Measurements from ENCODE around the gene WASF1.
A peak's percentile ranks its signal among the peaks of the same experiment; 100 is the strongest.
"Not testable (repeated sequence)": the region's sequence is repeated elsewhere in the genome, so short reads cannot be mapped to it uniquely, and the experiment has no call there.

The WASF1 gene

DNA sequence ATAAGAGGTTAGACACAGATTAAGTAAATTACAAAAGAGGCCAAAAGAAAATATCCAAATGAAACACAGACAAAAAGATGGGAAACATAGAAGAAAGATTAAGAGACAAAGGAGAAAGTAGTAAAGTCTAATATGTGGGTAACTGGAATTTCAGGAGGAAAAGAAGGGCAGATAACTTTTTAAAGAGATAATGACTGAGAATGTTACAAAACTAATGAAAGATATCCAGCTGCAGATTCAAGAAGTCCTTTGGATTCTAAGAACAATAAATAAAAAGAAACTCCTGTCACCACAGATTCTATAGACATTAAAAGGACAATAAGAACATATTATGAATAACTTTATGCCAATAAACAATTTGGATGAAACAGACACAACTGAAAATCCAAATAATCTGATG is 90.1 kb downstream of the WASF1 start:
- no peak for DNase-seq (ENCODE audit: low spot score)

DNA sequence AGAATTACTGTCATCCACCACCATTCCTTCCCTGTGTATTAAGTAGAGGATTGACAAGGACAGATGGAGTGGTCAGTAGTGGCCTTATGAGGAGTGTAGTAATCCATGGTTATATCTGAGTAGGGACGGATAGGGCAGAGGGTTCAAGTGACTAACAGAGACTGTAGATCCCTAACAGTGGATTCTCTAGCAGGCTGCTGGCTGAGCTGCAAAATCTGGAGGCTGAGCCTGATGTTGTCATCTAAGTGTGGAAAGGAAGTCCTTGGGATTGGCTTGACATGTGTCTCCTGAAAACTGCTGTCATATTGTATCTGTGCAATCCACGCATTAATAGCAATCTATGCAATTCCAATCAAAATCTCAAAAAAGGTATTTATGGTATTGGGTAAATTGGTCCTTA is 94.2 kb downstream of the WASF1 start:
- no peak for DNase-seq (ENCODE audit: low spot score)

DNA sequence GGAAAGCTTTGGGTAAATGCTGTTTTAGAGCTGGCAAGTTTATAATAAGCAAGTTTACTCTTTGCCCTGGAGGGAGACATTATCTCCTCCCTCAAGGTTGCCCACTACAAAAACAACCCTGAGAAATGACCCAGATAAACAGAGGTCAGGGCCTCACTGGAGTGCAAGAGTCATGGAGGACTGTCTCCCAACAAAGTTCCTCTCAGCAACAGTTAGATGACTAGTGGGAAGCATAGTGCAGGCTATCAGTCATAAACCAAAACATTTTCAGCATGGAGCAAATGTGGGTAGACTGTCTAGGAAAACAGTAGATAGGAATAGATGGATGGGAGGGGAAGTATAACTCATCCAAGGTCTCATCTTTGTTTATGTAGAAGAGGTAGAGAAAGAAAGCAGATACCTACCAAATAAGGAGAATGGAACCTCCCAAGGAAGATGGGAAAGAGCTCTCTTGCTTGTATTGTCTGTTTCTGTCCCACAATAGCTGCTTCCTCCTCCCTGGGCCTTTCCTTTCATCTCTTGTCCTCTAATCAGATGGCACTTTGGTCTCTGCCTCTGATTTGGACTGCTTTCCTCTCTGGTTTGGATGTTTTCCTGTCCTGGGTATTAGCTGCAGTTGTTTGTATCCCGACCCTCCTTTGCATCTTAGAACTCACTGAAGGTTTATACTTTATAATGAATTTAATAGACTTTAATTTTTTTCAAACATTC is 95.4 kb downstream of the WASF1 start:
- no peak for DNase-seq (ENCODE audit: low spot score)

DNA sequence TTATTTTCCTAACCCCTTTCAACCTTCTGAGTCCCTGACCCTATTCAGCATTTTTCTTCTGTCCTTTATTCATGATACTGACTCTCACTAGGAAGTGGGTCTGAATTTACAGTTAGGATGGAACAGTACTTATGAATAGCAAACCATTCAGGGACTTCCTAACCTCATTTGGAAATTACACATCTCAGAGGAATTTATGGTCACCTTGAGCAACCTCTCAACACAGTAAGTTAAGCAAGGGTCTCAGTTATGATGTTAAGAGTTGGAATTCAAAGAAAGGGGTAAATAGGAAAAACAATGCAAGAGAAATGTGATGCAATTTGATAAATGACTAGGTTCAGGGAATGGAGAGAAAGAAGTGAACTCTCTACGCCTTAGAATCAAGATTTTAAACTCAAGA is 104.1 kb downstream of the WASF1 start:
- no peak for DNase-seq (ENCODE audit: low spot score)

DNA sequence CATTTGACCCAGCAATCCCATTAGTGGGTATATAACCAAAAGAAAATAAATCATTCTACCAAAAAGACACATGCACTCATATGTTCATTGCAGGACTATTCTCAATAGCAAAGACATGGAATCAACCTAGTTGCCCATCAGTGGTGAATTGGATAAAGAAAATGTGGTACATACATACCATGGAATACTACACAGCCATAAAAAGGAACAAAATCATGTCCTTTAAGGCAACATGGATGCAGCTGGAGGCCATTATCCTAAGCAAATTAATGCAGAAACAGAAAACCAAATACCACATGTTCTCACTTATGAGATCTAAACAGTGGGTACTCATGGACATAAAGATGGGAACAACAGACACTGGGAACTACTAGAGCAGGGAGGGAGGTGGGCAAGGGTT is 106.0 kb downstream of the WASF1 start:
- not testable (repeated sequence) for DNase-seq (ENCODE audit: low spot score)

DNA sequence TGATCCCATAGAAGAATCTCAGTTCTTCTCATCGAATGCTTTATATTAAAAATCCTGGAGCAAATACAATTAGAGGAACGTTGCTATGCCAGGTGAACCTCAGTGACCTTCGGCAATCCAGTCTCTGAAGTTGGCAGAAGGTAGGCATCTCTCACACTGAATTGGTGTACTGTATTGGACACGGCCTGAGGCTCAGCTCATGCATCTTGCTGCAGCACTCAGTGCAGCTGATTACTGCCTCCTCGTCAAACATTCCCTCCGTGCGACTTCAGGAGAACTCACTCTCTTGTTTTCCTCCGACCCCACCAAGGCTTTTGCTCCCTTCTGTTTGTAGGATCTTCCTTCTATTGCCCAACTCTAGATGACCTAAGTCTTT is 110.9 kb downstream of the WASF1 start:
- DNase-seq (ENCODE audit: low spot score) = no peak

DNA sequence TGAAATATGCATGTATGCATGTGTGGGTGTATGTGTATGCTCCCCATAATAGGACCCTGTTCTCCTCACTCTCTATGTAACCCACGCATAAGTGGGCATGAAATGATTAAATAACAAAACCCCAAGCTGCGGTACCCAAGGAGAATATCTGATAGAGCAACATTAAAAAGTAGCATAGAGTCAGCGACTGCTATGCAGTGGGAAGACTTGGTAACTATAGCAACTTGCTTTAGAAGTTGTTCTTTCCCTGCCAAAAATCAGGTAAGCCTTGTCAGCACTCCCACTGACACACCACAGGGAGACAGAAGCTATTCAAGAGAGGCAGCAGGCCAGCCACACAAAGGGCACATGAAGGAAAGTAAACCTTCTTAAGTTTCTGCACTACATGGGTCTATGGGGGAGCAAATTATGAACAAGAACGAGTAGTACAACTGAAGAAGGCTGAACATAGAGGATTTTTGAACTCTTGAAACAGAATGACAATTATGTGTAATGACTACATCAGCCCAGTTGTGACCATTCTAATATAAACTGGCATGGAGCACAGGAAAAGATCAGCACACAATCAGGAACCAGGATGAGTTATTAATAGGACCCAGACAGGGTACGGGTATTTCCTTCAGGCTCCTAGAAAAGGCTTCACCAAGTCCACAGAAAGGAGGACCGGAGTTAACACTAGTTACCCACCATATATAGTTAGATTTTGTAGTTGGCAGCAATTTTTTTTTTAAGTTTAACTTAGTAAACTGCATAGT is 111.5 kb downstream of the WASF1 start:
- DNase-seq (ENCODE audit: low spot score) = peak; percentile 25

DNA sequence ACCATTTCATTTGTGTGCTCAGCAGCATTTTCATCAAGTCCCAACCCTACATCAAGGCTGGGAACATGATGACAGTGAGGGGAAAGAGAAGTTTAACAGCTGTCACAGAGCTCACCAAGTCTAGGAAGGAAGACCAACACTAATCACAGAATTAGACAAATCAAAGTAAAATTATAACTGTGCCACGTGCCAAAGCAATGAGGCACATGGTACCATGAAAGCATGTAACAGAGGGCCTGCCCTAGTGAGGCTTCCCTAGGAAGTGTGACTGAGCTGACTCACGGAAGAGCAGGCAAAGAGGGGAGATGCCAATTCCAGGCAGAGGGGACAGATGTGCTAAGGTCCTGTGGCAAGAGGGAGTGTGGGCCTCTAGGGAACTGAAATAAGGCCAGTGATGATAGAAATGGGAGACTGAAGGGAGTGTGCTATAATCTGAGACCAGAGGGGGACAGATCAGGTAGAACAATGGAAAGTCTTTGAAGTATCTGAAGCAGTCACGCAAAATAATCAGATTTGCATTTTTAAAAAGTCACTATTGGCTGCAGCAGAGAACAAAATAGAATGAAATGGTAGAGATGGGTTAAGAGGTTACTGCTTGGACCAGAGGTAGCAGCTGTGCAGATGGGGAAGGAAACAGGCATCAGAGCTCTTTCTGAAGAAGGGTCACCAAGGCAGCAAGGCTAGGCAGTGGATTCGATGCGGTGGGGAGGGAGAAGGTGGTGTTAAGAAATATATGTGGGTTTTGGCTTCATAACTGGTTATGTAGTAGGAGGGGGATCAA is 114.5 kb downstream of the WASF1 start:
- no peak for DNase-seq (ENCODE audit: low spot score)

DNA sequence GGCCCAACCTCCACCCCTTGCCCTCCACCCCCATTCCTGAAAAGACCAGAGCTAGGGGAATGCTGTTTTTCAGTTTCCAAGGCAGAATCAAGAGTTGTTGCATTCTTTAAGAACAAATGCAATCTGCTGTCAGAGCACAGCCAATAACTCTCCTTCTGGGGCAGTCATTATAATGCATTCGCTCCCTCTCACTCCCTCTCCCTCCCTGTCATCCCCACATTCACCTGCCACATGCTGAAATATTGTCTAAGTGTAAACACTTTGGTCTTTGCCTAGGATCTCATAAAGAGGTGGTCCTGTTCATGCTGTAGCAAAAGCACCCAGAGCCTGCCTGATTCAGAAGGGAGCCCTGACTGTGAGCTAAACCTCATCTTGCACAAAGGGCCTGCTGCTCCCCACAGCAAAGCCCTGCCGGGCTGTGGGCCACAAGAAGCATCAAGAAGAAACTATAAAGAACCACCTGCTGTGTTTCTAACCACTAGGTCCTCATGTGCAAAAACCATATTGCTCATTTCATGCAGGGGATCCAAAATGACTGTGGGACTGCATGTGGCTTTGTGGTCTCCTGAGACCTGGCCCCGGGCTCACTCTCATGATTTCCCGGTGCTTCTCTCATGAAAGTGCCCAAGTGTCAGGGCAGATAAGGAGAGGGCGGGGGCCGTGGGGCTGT is 115.7 kb downstream of the WASF1 start:
- no peak for DNase-seq (ENCODE audit: low spot score)

DNA sequence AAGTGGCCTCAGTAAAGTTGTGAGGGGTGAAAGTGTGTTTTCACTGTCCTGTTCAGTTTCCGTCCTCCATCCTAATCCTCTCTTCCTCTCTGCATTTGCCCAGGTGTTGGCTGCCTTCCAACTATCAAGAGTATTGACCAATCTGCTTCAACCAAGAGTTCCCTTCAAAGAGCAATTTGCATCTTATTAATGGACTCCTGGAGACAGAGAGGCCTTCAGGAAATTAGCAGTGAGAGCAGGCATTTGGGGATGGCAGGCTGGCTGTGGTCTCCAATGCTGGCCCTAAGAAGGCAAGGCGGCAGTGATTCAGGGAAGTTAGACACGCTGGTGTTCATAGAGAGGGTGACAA is 124.1 kb downstream of the WASF1 start:
- no peak for DNase-seq (ENCODE audit: low spot score)

DNA sequence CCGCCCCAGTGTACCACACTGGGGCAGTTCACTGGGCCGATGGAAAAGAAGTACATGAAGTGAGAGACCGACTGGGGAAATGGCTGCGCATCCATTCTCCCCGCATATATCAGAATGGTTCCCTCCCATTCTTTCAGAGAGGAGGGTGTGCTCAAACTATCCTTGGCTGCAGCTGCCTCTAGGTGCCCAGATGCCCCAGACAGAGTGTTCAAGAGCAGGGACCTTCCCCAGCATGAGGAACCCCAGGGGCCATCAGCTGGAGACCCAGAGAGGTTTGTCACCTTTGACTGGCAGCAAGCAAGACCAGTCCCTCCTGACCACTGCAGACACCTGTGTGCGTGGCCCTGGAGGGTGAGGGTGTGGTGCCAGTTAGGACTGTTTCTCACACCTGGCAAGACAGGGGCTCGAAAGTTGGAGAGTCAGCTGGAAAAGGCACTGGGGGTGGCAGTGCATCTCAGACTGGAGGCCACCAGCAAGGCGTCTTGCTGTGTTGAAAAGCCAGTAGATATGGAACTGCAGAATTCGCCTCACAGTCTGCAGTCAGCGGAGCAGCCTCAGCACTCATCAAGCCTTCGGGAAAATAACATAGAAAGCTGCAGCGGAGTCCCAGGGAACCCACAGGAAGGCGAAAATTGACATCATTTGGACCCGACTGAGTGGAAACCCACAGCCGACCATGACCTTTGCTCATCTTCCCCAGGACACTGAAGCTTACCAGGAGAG is 124.6 kb downstream of the WASF1 start:
- DNase-seq (ENCODE audit: low spot score) = no peak

DNA sequence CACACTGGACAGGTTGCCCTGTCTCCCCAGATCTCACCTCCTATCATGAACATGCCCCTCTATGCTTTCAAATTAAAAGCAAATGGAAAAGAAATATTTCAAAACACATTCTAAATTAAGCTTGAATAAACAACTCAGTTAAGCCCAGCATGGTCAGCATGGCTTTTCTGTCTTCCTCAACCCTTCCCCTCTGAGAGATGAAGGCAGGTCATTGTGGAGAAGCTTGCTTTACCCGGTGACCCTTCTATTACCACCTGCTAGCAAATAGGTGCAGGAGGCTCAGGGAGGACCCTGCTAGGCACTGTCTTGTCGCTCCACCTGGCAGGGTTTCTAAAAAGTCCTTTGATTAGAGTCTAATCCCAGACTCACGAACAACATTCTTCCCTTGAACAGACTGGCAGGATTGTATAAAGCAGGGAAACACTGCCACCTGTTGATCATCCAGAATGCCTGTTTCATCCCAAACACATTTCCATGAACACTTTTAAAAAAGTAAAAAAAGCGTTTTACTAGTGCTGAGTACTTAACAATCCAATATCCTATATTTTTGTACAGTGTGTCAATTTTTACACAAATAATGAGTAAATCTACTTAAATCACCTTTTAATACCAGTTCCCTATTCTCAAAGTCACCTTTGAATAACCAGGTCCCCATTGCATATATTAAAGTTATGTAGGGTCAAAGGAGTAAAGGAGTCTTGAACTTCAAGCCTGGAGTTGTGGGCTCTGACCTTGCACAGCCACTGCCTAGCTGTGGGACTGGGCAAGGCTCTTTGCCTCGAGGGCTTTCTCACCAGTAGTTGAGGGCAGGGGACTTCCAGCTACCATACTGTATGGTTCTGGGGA is 125.9 kb downstream of the WASF1 start:
- peak; percentile 74 for DNase-seq (ENCODE audit: low spot score)

DNA sequence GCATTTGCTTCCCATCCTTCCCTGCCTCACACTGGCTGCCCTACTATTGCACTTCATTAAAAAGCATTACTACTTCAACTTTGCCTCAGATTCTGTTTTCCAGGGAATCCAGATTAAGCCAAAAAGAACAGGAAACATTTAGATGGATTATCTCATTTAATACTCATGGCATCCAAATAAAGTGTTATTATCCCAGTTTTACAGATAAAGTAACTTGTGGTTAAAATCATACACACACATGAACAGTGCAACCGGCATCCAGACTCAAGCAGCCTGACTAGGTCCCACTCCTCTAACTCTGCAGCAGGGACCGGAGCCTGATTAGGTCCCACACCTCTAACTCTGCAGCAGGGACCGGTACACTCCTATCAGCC is 129.0 kb downstream of the WASF1 start:
- DNase-seq (ENCODE audit: low spot score) = no peak

All from iPS-NIHi11 (cell line).